ENCODE data around the gene ILKAP.
A peak's percentile ranks its signal among the peaks of the same experiment; 100 is the strongest.

Gene ILKAP

DNA sequence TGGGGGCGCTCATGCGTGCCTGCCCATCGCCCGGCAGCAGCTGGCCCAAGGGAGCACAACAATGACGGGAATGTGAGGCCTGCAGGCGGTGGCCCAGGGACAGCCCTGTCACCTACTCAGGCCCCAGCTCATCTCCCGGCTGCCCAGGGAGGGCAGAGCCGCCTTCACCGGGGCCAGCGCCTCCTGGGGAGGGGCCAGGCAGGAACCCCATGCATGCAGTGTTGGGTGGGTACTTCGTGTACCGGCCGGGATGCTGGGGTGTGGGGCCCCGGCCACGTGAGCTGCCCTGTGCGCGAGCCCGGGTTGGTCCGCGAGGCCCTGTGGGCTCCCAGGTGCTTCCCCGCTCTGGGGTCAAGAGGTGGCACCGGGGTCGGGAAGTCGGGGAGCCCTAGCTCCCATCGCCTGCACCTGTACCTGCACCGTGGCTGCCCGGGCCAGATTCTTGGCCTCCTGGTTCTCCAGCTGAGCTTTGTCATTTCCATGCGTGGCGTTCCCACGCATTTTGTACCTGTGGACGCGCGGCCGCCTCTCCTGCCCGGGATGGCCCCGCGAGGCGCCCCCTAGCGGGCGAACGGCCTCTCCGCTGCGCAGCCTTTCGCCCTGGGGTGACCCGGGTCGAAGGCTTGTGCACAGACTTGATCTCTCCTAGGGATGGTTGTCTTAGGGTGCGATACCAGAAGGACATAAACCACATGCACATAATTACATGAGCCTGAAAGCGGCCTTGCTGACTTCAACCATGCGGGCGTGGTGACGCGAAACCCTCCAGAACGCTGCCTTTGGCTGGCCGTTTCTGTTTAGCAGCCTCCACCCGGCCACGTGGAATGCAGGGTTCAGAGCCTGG is 64.1 kb downstream of the ILKAP start:
- H3K4me3 ChIP-seq (ENCODE audit: low read depth, low read length, poor library complexity, severe bottlenecking): no peak overlapping the region
- no peak overlapping the region for H3K27ac ChIP-seq (ENCODE audit: low read depth, low read length, poor library complexity, severe bottlenecking)
- no peaks in the 10 kb centered on the region for H3F3A ChIP-seq (ENCODE audit: insufficient read depth, low read length)
- no peaks in the 10 kb centered on the region for H3K79me2 ChIP-seq (ENCODE audit: insufficient read depth, low read length)
- no peaks in the 10 kb centered on the region for H4K20me1 ChIP-seq (ENCODE audit: insufficient read depth, low read length)
- H3K9me2 ChIP-seq (ENCODE audit: low read depth, low read length): no peaks in the 10 kb centered on the region
- peaks cover 11% of the 10 kb centered on the region for H3K4me1 ChIP-seq (ENCODE audit: insufficient read depth, low read length, severe bottlenecking)
- no peaks in the 10 kb centered on the region for H3K36me3 ChIP-seq (ENCODE audit: insufficient read depth, low read length)
- no peak overlapping the region for H3K9ac ChIP-seq (ENCODE audit: low read length)
- peak overlapping the region; percentile 53 for H3K4me2 ChIP-seq (ENCODE audit: low read length)
- no peak overlapping the region for H2AFZ ChIP-seq (ENCODE audit: low read length)
- H3K27me3 ChIP-seq (ENCODE audit: insufficient read depth, low read length): peaks cover 24% of the 10 kb centered on the region; the same call in 1 of the 2 replicates
- no peaks in the 10 kb centered on the region for H3K9me3 ChIP-seq (ENCODE audit: low read length)
- TF ChIP-seq EZH2 (IDR thresholded peaks at IDR 0.05; ENCODE audit: borderline replicate concordance, low read length): no peak
- TF ChIP-seq CTCF (IDR thresholded peaks at IDR 0.05; ENCODE audit: low read length): peak; percentile 97

GRCh38 chr2:238138331-238139195 is 64.9 kb downstream of the ILKAP start, which contains the start of gene KLHL30:
Gene KLHL30, plus strand, starts transcription at chr2:238138668. Its CDS starts 2,087 bp downstream, at chr2:238140755.
- Histone ChIP-seq H3K9me2 (ENCODE audit: low read depth, low read length) (no peaks in the 10 kb centered on the region), H3F3A (ENCODE audit: insufficient read depth, low read length) (no peaks in the 10 kb centered on the region), H3K27me3 (ENCODE audit: insufficient read depth, low read length) (peaks cover 15% of the 10 kb centered on the region; the same call in 1 of the 2 replicates), H2AFZ (ENCODE audit: low read length) (no peak within 1 kb of the TSS), H3K9me3 (ENCODE audit: low read length) (no peaks in the 10 kb centered on the region), H3K27ac (ENCODE audit: low read depth, low read length, poor library complexity, severe bottlenecking) (no peak within 1 kb of the TSS), H3K9ac (ENCODE audit: low read length) (no peak within 1 kb of the TSS), H4K20me1 (ENCODE audit: insufficient read depth, low read length) (no peaks in the 10 kb centered on the region), H3K36me3 (ENCODE audit: insufficient read depth, low read length) (no peaks in the 10 kb centered on the region), H3K4me1 (ENCODE audit: insufficient read depth, low read length, severe bottlenecking) (peaks cover 11% of the 10 kb centered on the region), H3K79me2 (ENCODE audit: insufficient read depth, low read length) (no peaks in the 10 kb centered on the region), H3K4me3 (ENCODE audit: low read depth, low read length, poor library complexity, severe bottlenecking) (no peak within 1 kb of the TSS), H3K4me2 (ENCODE audit: low read length) (peak within 1 kb of the TSS; percentile 53)
- no peak for TF ChIP-seq CTCF (IDR thresholded peaks at IDR 0.05; ENCODE audit: low read length)
- TF ChIP-seq EZH2 (IDR thresholded peaks at IDR 0.05; ENCODE audit: borderline replicate concordance, low read length): no peak

DNA sequence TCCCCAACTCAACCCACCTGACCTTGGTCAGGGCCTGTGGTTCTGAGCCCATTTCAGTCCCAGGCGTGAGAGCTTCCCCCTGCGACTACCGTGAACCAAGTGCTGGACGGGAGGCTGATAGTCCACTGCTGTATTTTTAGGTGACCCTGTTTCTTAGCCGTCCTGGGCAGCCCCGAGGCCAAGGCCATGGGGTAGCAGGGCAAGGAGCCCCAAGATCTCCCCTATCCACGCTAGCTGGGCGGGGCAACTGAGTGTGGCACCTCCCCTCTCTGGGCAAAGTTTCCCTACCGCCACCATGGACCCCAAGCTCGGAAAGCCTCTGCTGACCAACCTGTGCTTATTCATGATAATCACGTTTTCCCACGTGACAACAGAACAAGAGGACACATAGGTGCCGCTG is 65.6 kb downstream of the ILKAP start:
- Histone ChIP-seq H3K9me3 (ENCODE audit: low read length) (no peaks in the 10 kb centered on the region), H3K27me3 (ENCODE audit: insufficient read depth, low read length) (peaks cover 15% of the 10 kb centered on the region), H3K4me2 (ENCODE audit: low read length) (no peak overlapping the region), H3K9ac (ENCODE audit: low read length) (no peak overlapping the region), H3K27ac (ENCODE audit: low read depth, low read length, poor library complexity, severe bottlenecking) (no peak overlapping the region), H3K4me3 (ENCODE audit: low read depth, low read length, poor library complexity, severe bottlenecking) (no peak overlapping the region), H3K4me1 (ENCODE audit: insufficient read depth, low read length, severe bottlenecking) (peaks cover 11% of the 10 kb centered on the region), H3K9me2 (ENCODE audit: low read depth, low read length) (no peaks in the 10 kb centered on the region), H4K20me1 (ENCODE audit: insufficient read depth, low read length) (no peaks in the 10 kb centered on the region), H3K36me3 (ENCODE audit: insufficient read depth, low read length) (no peaks in the 10 kb centered on the region), H3K79me2 (ENCODE audit: insufficient read depth, low read length) (no peaks in the 10 kb centered on the region), H3F3A (ENCODE audit: insufficient read depth, low read length) (no peaks in the 10 kb centered on the region), H2AFZ (ENCODE audit: low read length) (no peak overlapping the region)
- no peak for TF ChIP-seq EZH2 (IDR thresholded peaks at IDR 0.05; ENCODE audit: borderline replicate concordance, low read length)
- TF ChIP-seq CTCF (IDR thresholded peaks at IDR 0.05; ENCODE audit: low read length): no peak
